ENCODE measurements around the gene RNF26. TPM values are rescaled to one million over a fixed set of nuclear protein-coding genes. Genes with fewer than 3 reads are reported as not detected.
A peak's percentile ranks its signal among the peaks of the same experiment; 100 is the strongest.

Gene RNF26
- total and polyA plus RNA-seq, 4 donors, result 6.3 to 19.1 (median 11.1) TPM

DNA sequence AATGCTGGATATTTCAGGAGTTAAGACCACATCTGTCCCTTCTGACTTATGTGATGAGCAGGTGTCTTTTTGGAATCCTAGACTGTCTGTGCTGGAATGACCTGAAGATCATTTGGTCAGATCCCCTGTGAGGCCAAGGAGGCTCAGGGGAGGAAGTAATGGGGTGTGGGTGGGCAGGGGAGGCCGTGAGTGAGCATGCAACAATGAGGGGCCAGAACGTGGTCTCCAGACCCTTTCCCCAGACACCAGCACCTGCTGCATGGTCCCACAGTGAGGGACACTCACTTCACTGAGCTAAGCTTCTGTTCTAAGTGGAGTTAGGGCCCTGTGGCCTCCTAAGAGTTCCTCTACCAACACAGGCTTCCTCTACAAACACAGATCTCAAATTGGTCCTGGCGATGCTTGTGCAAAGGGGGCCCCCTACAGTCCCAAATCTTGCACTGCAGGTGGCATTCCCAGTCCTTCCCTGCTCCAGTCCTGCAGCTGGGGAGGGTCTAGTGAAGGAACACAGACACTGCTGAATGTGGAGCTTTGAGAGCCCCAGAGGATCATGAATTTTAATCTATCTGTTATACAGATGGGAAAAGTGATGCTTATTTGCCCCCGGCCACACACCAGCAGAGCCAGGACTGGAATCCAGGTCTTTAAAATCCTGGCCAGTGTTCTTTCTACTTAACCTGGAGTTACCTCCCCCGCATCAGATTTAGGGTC lies 39.7 kb downstream of the RNF26 start:
- Histone ChIP-seq H3K36me3 (ENCODE audit: control insufficient read depth in 4 of 4, insufficient read depth in 3 of 4, low read depth in 1 of 4, low read length in 3 of 4) (no peaks in the 10 kb centered on the region), H3K27me3 (ENCODE audit: control insufficient read depth in 4 of 4, insufficient read depth in 4 of 4, low read length in 3 of 4) (no peaks in the 10 kb centered on the region), H3K4me3 (ENCODE audit: low read depth in 1 of 3, low read length in 3 of 3) (no peak overlapping the region), H3K9ac (ENCODE audit: low read depth in 1 of 2, low read length in 2 of 2) (peak overlapping the region in 1 of 2 donors; percentile 3), H3K27ac (ENCODE audit: low read depth in 1 of 2, low read length in 2 of 2) (no peak overlapping the region), H3K4me1 (ENCODE audit: control insufficient read depth in 4 of 4, insufficient read depth in 4 of 4, low read length in 3 of 4) (peaks cover 14 to 60% (median 42%) of the 10 kb centered on the region in 4 donors), H3K9me3 (ENCODE audit: control insufficient read depth in 4 of 4, low read length in 3 of 4) (no peaks in the 10 kb centered on the region)
- TF ChIP-seq RXRA (IDR thresholded peaks at IDR 0.05), result no peak
- TF ChIP-seq NR2F2 (IDR thresholded peaks at IDR 0.05), result no peak
- peak; percentile 98 for TF ChIP-seq RAD21 (IDR thresholded peaks at IDR 0.05)
- TF ChIP-seq, protein P1, sequence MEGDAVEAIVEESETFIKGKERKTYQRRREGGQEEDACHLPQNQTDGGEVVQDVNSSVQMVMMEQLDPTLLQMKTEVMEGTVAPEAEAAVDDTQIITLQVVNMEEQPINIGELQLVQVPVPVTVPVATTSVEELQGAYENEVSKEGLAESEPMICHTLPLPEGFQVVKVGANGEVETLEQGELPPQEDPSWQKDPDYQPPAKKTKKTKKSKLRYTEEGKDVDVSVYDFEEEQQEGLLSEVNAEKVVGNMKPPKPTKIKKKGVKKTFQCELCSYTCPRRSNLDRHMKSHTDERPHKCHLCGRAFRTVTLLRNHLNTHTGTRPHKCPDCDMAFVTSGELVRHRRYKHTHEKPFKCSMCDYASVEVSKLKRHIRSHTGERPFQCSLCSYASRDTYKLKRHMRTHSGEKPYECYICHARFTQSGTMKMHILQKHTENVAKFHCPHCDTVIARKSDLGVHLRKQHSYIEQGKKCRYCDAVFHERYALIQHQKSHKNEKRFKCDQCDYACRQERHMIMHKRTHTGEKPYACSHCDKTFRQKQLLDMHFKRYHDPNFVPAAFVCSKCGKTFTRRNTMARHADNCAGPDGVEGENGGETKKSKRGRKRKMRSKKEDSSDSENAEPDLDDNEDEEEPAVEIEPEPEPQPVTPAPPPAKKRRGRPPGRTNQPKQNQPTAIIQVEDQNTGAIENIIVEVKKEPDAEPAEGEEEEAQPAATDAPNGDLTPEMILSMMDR (IDR thresholded peaks at IDR 0.05; ENCODE audit: low read depth, low read length, missing input control), result peak; percentile 96
- TF ChIP-seq HNF4A (conservative IDR thresholded peaks at IDR 0.05), result no peak
- TF ChIP-seq, protein P2, sequence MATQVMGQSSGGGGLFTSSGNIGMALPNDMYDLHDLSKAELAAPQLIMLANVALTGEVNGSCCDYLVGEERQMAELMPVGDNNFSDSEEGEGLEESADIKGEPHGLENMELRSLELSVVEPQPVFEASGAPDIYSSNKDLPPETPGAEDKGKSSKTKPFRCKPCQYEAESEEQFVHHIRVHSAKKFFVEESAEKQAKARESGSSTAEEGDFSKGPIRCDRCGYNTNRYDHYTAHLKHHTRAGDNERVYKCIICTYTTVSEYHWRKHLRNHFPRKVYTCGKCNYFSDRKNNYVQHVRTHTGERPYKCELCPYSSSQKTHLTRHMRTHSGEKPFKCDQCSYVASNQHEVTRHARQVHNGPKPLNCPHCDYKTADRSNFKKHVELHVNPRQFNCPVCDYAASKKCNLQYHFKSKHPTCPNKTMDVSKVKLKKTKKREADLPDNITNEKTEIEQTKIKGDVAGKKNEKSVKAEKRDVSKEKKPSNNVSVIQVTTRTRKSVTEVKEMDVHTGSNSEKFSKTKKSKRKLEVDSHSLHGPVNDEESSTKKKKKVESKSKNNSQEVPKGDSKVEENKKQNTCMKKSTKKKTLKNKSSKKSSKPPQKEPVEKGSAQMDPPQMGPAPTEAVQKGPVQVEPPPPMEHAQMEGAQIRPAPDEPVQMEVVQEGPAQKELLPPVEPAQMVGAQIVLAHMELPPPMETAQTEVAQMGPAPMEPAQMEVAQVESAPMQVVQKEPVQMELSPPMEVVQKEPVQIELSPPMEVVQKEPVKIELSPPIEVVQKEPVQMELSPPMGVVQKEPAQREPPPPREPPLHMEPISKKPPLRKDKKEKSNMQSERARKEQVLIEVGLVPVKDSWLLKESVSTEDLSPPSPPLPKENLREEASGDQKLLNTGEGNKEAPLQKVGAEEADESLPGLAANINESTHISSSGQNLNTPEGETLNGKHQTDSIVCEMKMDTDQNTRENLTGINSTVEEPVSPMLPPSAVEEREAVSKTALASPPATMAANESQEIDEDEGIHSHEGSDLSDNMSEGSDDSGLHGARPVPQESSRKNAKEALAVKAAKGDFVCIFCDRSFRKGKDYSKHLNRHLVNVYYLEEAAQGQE (IDR thresholded peaks at IDR 0.05), result no peak
- TF ChIP-seq, protein P3, sequence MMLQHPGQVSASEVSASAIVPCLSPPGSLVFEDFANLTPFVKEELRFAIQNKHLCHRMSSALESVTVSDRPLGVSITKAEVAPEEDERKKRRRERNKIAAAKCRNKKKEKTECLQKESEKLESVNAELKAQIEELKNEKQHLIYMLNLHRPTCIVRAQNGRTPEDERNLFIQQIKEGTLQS (IDR thresholded peaks at IDR 0.05), result no peak
- TF ChIP-seq FOXA2 (IDR thresholded peaks at IDR 0.05), result peak; percentile 10
- no peak for TF ChIP-seq FOXA1 (IDR thresholded peaks at IDR 0.05)
- no peak for TF ChIP-seq HNF4G (IDR thresholded peaks at IDR 0.05)
- no peak for TF ChIP-seq EGR1 (IDR thresholded peaks at IDR 0.05; ENCODE audit: low read depth in 2 of 2)
- DNase-seq (ENCODE audit: low spot score), result peak; percentile 80
- 53% methylated on average over 5 of the region's 5 CpGs for WGBS

DNA sequence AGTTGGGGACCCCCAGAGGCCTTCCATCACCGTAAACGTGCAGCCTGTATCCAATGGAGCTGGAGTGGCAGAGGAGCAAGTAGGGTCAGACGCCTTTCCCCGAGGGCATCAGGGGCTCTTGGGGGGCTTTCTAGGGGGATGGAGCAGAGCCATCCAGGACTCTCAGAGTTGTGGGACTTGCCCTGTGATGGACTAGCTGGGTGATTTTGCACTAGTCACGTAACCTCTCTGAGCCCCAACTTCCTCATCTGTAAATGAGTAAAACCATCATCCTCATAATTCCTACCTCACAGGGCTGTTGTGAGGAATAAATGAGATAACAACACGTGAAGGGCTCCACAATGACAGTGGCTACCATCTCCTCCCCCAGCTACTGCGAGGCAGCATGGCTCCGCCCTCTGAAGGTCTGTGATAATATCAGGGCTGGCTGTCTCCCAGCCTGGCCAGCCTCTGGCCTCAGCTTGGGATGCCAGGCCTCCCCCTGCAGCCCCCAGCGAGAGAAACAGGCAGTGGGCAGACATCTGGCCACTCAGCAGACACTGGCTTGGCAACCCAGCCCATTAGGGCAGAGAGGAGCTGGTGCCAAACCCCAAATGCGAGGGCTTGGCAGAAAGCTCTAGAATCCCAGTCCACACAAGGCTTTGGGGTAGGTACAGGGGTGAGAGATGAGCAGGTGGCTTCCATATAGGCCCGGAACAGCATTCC lies 40.5 kb downstream of the RNF26 start:
- Histone ChIP-seq H3K27me3 (ENCODE audit: control insufficient read depth in 4 of 4, insufficient read depth in 4 of 4, low read length in 3 of 4) (no peaks in the 10 kb centered on the region), H3K4me1 (ENCODE audit: control insufficient read depth in 4 of 4, insufficient read depth in 4 of 4, low read length in 3 of 4) (peaks cover 14 to 53% (median 37%) of the 10 kb centered on the region in 4 donors), H3K4me3 (ENCODE audit: low read depth in 1 of 3, low read length in 3 of 3) (no peak overlapping the region), H3K36me3 (ENCODE audit: control insufficient read depth in 4 of 4, insufficient read depth in 3 of 4, low read depth in 1 of 4, low read length in 3 of 4) (no peaks in the 10 kb centered on the region), H3K27ac (ENCODE audit: low read depth in 1 of 2, low read length in 2 of 2) (peak overlapping the region; percentile 4 to 16), H3K9me3 (ENCODE audit: control insufficient read depth in 4 of 4, low read length in 3 of 4) (no peaks in the 10 kb centered on the region), H3K9ac (ENCODE audit: low read depth in 1 of 2, low read length in 2 of 2) (no peak overlapping the region)
- no peak for DNase-seq (ENCODE audit: low spot score)
- 47% methylated on average over 11 of the region's 11 CpGs for WGBS
- TF ChIP-seq, protein P1 (IDR thresholded peaks at IDR 0.05; ENCODE audit: low read depth, low read length, missing input control), result no peak
- TF ChIP-seq, protein P4, sequence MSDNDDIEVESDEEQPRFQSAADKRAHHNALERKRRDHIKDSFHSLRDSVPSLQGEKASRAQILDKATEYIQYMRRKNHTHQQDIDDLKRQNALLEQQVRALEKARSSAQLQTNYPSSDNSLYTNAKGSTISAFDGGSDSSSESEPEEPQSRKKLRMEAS (IDR thresholded peaks at IDR 0.05), result no peak
- TF ChIP-seq FOXA2 (IDR thresholded peaks at IDR 0.05) (no peak), HNF4G (IDR thresholded peaks at IDR 0.05) (no peak)

Measured in liver (tissue), 9 donors.